ENCODE data around the gene NXPH1.

NXPH1 gene

DNA sequence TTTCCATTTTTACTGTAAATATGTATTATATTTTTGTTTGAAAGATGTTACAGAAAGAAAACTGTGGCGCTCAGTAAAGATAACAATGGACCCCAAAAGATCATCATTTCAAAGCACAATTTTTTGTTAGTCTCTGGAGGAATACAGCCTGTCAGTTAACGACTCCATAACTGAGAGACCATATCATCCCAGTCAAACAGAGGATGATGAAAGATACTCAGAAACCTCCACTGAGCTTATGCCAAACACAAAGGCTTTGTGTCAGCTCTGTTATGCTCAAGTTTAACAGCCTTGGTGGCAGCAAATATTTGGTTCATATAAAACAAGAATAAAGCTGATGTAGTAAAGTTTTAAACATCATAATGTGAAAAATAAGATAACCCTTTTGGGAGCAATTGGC, 345.1 kb downstream of the NXPH1 start:
- no peaks in the 10 kb centered on the region for H3K36me3 ChIP-seq (ENCODE audit: insufficient read depth, low read length)
- H3K9ac ChIP-seq (ENCODE audit: low read depth, low read length) = no peak overlapping the region
- H3K4me1 ChIP-seq (ENCODE audit: insufficient read depth, low read length) = peaks cover 8% of the 10 kb centered on the region; the same call in 1 of the 2 replicates
- H3K9me3 ChIP-seq (ENCODE audit: control insufficient read depth, insufficient read depth, low read length) = no peaks in the 10 kb centered on the region

DNA sequence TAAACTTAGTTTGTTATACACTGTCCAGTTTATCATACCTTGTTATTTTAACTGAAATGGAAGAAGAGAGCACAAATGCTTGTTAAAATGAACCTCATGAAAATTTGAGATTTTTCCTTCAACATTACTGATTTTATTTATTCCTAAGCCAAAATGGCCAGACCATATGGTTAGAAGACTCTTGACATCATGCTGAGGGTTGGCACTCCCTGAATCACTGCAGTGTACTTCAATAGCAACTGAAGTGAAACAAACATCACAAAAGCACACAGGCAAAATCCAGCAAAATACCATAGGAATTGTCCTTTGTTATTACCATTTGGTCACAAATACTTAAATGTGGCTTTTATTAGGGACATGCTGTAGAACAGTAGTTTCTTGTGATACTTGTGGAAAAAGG, 347.8 kb downstream of the NXPH1 start:
- Histone ChIP-seq H3K36me3 (ENCODE audit: insufficient read depth, low read length) (no peaks in the 10 kb centered on the region), H3K9ac (ENCODE audit: low read depth, low read length) (no peak overlapping the region), H3K9me3 (ENCODE audit: control insufficient read depth, insufficient read depth, low read length) (no peaks in the 10 kb centered on the region), H3K4me1 (ENCODE audit: insufficient read depth, low read length) (peaks cover 11% of the 10 kb centered on the region; the same call in 1 of the 2 replicates)

DNA sequence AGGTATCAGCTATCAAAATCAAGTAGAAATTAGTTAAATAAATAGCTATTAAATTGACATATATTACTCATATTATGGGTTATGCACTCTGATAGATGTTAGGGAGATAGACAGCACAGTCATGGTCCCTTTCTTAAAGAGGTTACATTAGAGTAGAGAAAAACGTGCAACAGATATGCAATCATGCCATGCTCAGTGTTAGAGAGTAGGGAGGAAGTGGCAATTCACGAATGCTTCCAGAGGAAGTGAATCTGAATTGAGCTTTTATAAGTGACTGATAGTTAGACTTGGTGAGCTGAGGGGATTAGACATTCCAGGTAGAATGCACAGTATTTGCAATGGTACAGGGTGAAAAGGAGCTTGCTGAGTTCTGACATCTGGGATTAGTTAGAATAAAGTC, 349.8 kb downstream of the NXPH1 start:
- no peaks in the 10 kb centered on the region for H3K9me3 ChIP-seq (ENCODE audit: control insufficient read depth, insufficient read depth, low read length)
- H3K9ac ChIP-seq (ENCODE audit: low read depth, low read length) = no peak overlapping the region
- no peaks in the 10 kb centered on the region for H3K36me3 ChIP-seq (ENCODE audit: insufficient read depth, low read length)
- H3K4me1 ChIP-seq (ENCODE audit: insufficient read depth, low read length) = peaks cover 11% of the 10 kb centered on the region; the same call in 1 of the 2 replicates

DNA sequence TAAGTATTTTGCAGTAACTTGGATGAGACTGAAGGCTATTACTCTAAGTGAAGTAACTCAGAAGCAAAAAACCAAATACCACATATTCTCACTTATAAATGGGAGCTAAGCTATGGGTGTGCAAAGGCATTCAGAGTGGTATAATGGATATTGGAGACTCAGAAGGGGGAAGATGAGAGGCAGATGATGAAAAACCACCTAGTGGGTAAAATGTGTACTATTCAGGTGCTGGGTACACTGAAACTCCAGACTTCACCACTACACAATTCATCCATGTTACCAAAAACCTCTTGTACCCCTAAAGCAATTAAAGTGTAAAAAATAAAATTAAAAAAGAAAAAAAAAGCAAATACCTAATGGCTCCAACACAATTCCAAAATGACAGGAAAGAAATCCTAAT, 351.7 kb downstream of the NXPH1 start:
- H3K9me3 ChIP-seq (ENCODE audit: control insufficient read depth, insufficient read depth, low read length) = no peaks in the 10 kb centered on the region
- no peaks in the 10 kb centered on the region for H3K36me3 ChIP-seq (ENCODE audit: insufficient read depth, low read length)
- no peak overlapping the region for H3K9ac ChIP-seq (ENCODE audit: low read depth, low read length)
- H3K4me1 ChIP-seq (ENCODE audit: insufficient read depth, low read length) = peaks cover 11% of the 10 kb centered on the region; the same call in 1 of the 2 replicates

DNA sequence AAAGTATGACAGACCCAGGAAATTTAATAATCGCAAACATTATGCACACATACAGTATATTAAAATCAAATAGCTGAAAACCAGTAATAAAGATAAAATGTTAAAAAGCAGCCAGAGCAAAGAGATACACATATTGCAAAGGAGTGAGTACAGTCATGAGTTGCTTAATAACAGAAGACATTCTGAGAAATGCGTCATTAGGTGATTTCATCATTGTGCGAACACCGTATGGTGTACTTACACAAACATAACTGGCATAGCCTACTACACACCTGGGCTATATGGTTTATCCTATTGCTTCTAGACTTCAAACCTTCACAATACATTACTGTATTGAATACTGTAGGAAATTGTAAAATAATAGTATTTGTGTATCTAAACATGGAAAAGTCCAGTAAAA, 367.6 kb downstream of the NXPH1 start:
- Histone ChIP-seq H3K36me3 (ENCODE audit: insufficient read depth, low read length) (no peaks in the 10 kb centered on the region), H3K4me1 (ENCODE audit: insufficient read depth, low read length) (no peaks in the 10 kb centered on the region), H3K9ac (ENCODE audit: low read depth, low read length) (no peak overlapping the region), H3K9me3 (ENCODE audit: control insufficient read depth, insufficient read depth, low read length) (no peaks in the 10 kb centered on the region)
